ENCODE results near the gene NAA38. TPM values are rescaled to one million over a fixed set of nuclear protein-coding genes. Genes with fewer than 3 reads are reported as not detected.

The NAA38 gene
- total RNA-seq, 4 donors from 2014 or later: 57.4 to 133 (median 96.6) TPM

- in situ Hi-C loops (cut with MboI; ENCODE audit: low sequenced_read_pairs in 4 of 4): loop anchor here in 2 of 4 donors (25.0 kb wide), 1 partner anchor 129 kb away; no protein-coding TSS in a partner anchor
- no peaks in the 10 kb centered on the region for H3K36me3 ChIP-seq
- TF ChIP-seq POLR2A (IDR thresholded peaks at IDR 0.05) (no peak), CTCF (IDR thresholded peaks at IDR 0.05 in 4 of 5, conservative IDR thresholded peaks at IDR 0.05 in 1 of 5) (peak; percentile 4 to 44 (median 30))
- peak overlapping the region; percentile 65 to 87 (median 80) for H3K4me3 ChIP-seq
- no peaks in the 10 kb centered on the region for H3K27me3 ChIP-seq
- peaks cover 25 to 36% of the 10 kb centered on the region in 2 donors for H3K4me1 ChIP-seq
- no peaks in the 10 kb centered on the region for H3K9me3 ChIP-seq
- H3K27ac ChIP-seq: peak overlapping the region; percentile 91 to 99 (median 96)
- peak in 1 of 2 donors; percentile 32 for DNase-seq
- intact Hi-C loops (cut with DNase I; ENCODE audit: low total_unique reads): loop anchor here (5.0 to 10.0 kb wide), 3 partner anchors 59 to 114 kb away; partner anchors contain the start of genes CNTROB, RNF227 and TRAPPC1
- no peak for ATAC-seq
Measured at GRCh38 chr17:7858522-7858810, 1.1 kb upstream of the NAA38 start.

DNA sequence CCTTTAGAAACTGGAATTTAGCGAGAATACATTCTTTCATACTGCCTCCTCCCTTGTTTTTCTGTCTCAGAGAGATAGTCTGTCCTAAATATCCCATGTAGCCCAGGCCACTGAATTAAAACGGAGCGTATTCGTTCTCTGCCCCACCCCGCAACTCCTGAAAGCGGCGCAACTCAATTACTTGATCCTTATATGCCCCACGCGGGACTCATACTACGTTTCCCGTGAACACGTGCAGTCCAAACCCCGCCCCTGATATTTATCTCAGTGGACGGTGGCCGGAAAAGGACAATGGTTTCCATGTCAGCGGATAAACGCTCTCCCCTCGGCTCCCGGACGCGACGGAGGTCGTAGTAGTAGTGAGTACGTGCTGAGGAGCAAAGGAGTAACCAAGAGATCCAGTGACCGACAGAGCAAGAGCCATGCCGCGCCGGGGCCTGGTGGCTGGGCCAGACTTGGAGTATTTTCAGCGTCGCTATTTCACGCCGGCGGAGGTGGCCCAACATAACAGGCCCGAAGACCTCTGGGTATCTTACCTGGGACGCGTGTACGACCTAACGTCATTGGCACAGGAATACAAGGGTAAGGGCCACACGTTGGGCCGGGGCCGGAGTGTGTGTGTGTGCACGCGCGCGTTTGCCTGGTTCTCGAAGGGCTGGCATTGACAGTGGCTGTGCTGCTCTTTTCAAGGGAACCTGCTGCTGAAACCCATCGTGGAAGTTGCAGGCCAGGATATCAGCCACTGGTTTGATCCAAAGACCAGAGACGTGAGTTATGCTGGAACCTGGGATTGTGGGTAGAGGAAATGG lies 558 bp upstream of the NAA38 start, which contains the start of gene CYB5D1:
Gene CYB5D1 (plus strand): TSS at position 291 of the 809 bp plus-strand sequence. CDS start 132 bp downstream, at position 423.
- H3K9me3 ChIP-seq: no peaks in the 10 kb centered on the region
- H3K36me3 ChIP-seq: peaks cover 0 to 3% of the 10 kb centered on the region in 2 donors
- TF ChIP-seq CTCF (IDR thresholded peaks at IDR 0.05 in 4 of 5, conservative IDR thresholded peaks at IDR 0.05 in 1 of 5) (no peak), POLR2A (IDR thresholded peaks at IDR 0.05) (peak; percentile 75 to 89)
- ATAC-seq (peak; percentile 78 to 81), DNase-seq (peak; percentile 89 to 94)
- peak within 1 kb of the TSS; percentile 91 to 99 (median 96) for H3K27ac ChIP-seq
- no peaks in the 10 kb centered on the region for H3K27me3 ChIP-seq
- in situ Hi-C loops (cut with MboI; ENCODE audit: low sequenced_read_pairs in 4 of 4) (loop anchor here in 2 of 4 donors (25.0 kb wide), 1 partner anchor 129 kb away; no protein-coding TSS in a partner anchor), intact Hi-C loops (cut with DNase I; ENCODE audit: low total_unique reads) (loop anchor here (1.0 to 10.0 kb wide), 7 partner anchors 15 to 170 kb away; partner anchors contain the start of genes CNTROB, RNF227, TRAPPC1 and WRAP53)
- H3K4me3 ChIP-seq: peak within 1 kb of the TSS; percentile 65 to 87 (median 80)
- peaks cover 25 to 35% of the 10 kb centered on the region in 2 donors for H3K4me1 ChIP-seq

- H3K4me1 ChIP-seq: peaks cover 29 to 37% of the 10 kb centered on the region in 2 donors
- no peaks in the 10 kb centered on the region for H3K27me3 ChIP-seq
- H3K36me3 ChIP-seq: peaks cover 0 to 12% of the 10 kb centered on the region in 2 donors
- peak overlapping the region; percentile 91 to 99 (median 96) for H3K27ac ChIP-seq
- H3K4me3 ChIP-seq: peak overlapping the region; percentile 65 to 87 (median 80)
- no peaks in the 10 kb centered on the region for H3K9me3 ChIP-seq
- in situ Hi-C loops (cut with MboI; ENCODE audit: low sequenced_read_pairs in 4 of 4) (loop anchor here in 2 of 4 donors (25.0 kb wide), 1 partner anchor 131 kb away; no protein-coding TSS in a partner anchor), intact Hi-C loops (cut with DNase I; ENCODE audit: low total_unique reads) (loop anchor here (2.0 to 10.0 kb wide), 4 partner anchors 31 to 111 kb away; partner anchors contain the start of genes CNTROB, RNF227 and TRAPPC1)
- ATAC-seq: no peak
- TF ChIP-seq CTCF (IDR thresholded peaks at IDR 0.05 in 4 of 5, conservative IDR thresholded peaks at IDR 0.05 in 1 of 5) (no peak), POLR2A (IDR thresholded peaks at IDR 0.05) (no peak)
- DNase-seq: peak in 1 of 2 donors; percentile 44
Measured at GRCh38 chr17:7856011-7856810, 1.1 kb downstream of the NAA38 start.

GRCh38 chr17:7855660-7856010 lies 1.7 kb downstream of the NAA38 start:
- peaks cover 29 to 37% of the 10 kb centered on the region in 2 donors for H3K4me1 ChIP-seq
- DNase-seq: peak in 1 of 2 donors; percentile 28

More at GRCh38 chr17:7855660-7856010, 1.7 kb downstream of the NAA38 start:
- no peak for ATAC-seq
- Histone ChIP-seq H3K27ac (peak overlapping the region; percentile 91 to 99 (median 96)), H3K9me3 (no peaks in the 10 kb centered on the region), H3K4me3 (peak overlapping the region; percentile 65 to 87 (median 80)), H3K27me3 (no peaks in the 10 kb centered on the region), H3K36me3 (peaks cover 0 to 18% of the 10 kb centered on the region in 2 donors)
- no peak for TF ChIP-seq CTCF (IDR thresholded peaks at IDR 0.05 in 4 of 5, conservative IDR thresholded peaks at IDR 0.05 in 1 of 5)
- TF ChIP-seq POLR2A (IDR thresholded peaks at IDR 0.05): no peak
- in situ Hi-C loops (cut with MboI; ENCODE audit: low sequenced_read_pairs in 4 of 4): loop anchor here in 2 of 4 donors (25.0 kb wide), 1 partner anchor 132 kb away; no protein-coding TSS in a partner anchor
- intact Hi-C loops (cut with DNase I; ENCODE audit: low total_unique reads): loop anchor here (2.0 to 10.0 kb wide), 4 partner anchors 31 to 111 kb away; partner anchors contain the start of genes CNTROB, RNF227 and TRAPPC1

Measured in gastrocnemius medialis (tissue), 4 donors.